T-helper 2 cell treated with Interferon-gamma antibody and Interleukin-4, amounts not matched to agents 5 μg/mL and 100 μg/mL, for 36 hours (primary cell): ENCODE results near the gene PPIH.
"Not testable (repeated sequence)": the region's sequence is repeated elsewhere in the genome, so short reads cannot be mapped to it uniquely, and the experiment has no call there.

ENCODE experiments used
- DNase-seq: peaks from one replicate; pipeline ENCODE4 v3.0.0; 2021; ENCODE audit warnings: low spot score
- H3K27ac Mint-ChIP-seq: one replicate; pipeline ENCODE4 v1.8.0; 2021; ENCODE audit warnings: mild to moderate bottlenecking, mixed read lengths
- H3K27me3 Mint-ChIP-seq: one replicate; pipeline ENCODE4 v1.8.0; 2021; ENCODE audit warnings: low read depth, mixed read lengths
- H3K36me3 Mint-ChIP-seq: one replicate; pipeline ENCODE4 v1.8.0; 2021; ENCODE audit warnings: low read depth, mixed read lengths
- H3K4me1 Mint-ChIP-seq: one replicate; pipeline ENCODE4 v1.8.0; 2021; ENCODE audit warnings: low read depth, mixed read lengths
- H3K4me3 Mint-ChIP-seq: one replicate; pipeline ENCODE4 v1.8.0; 2022; ENCODE audit warnings: mild to moderate bottlenecking, moderate library complexity, mixed read lengths
- H3K9me3 Mint-ChIP-seq: one replicate; pipeline ENCODE4 v1.8.0; 2021; ENCODE audit warnings: mixed read lengths

PPIH gene

DNA sequence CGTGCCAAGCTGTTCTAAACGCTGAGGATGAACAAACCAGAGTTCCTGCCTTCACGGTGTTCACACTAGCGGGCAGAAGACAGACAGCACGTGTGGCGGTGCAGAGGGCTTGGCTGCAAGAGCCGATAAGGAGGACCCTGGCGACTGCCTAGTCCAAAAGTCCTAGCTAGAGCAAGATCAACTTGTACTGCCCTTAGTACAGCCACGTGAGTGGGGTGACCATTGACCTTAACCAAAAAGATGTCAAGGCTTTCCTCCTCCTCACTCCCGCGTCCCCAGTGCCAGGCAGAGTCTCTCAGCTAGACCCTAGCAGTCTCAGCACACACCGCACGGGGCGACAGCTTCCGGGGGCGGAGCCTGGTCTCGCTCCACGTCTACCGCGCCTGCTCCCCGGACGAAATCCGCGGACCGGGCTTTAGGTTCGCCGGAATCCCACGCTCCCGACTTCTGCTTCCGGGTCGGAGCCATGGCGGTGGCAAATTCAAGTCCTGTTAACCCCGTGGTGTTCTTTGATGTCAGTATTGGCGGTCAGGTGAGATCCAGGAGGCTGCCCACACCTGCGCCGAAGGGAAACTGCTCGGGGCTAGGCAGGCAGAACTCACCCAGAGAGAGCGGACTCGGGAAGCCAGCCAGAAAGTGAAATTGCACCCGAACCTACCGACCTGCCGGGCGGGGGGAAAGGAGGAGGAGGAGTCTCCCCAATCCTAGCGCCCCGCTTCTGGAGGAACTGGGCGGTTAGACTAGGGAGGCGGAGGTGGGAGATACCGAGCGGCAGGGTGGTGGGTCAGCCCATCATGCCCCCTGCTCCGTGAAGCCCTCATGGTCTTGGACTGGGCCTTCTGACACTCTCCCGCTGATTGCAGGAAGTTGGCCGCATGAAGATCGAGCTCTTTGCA lies at the start of gene PPIH:
Gene PPIH (plus strand): TSS at position 443 of the 896 bp plus-strand sequence. CDS start 24 bp downstream, at position 467.
- Mint-ChIP-seq H3K9me3 (no peaks in the 10 kb centered on the region), H3K27ac (peak within 1 kb of the TSS; percentile 96), H3K27me3 (peaks cover 3% of the 10 kb centered on the region), H3K4me3 (peak within 1 kb of the TSS; percentile 94), H3K4me1 (peaks cover 38% of the 10 kb centered on the region), H3K36me3 (peaks cover 23% of the 10 kb centered on the region)
- DNase-seq: peak; percentile 95

DNA sequence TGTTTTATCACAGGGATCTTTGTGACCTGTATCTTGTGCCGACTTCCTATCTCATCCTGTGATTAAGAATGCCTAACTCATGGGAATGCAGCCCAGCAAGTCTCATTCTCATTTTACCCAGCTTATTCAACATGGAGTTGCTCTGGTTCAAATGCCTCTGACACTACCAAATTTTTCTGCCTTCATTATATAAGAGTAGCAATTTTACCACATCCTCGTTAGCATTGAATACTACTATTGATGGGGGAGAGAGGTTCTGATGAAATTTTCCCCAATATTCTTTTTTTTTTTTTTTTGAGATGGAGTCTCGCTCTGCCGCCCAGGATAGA lies 44.5 kb upstream of the PPIH start:
- no peak for DNase-seq
- Mint-ChIP-seq H3K4me1 (no peaks in the 10 kb centered on the region), H3K4me3 (no peak overlapping the region), H3K9me3 (no peaks in the 10 kb centered on the region), H3K27ac (no peak overlapping the region), H3K27me3 (no peaks in the 10 kb centered on the region), H3K36me3 (no peaks in the 10 kb centered on the region)

DNA sequence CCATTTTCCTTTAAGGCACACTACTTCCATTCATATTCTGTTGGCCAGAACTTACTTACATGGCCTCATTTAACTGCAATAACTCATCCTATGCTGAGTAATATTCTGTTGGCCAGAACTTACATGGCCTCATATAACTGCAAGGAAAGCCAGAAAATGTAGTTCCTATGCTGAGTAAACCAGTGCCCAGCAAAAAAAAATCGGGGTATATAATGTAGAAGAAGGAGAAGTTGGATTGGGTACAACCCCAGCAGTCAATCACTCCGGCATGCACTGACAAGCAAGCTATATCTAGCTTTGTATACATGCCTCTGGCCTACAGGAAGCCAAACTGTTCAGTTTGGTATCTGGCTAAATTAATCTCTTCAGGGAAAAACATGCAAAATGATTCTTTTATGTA lies 39.4 kb upstream of the PPIH start:
- Mint-ChIP-seq H3K4me1 (no peaks in the 10 kb centered on the region), H3K27me3 (peaks cover 15% of the 10 kb centered on the region), H3K9me3 (no peaks in the 10 kb centered on the region), H3K36me3 (no peaks in the 10 kb centered on the region), H3K4me3 (no peak overlapping the region), H3K27ac (no peak overlapping the region)
- no peak for DNase-seq

DNA sequence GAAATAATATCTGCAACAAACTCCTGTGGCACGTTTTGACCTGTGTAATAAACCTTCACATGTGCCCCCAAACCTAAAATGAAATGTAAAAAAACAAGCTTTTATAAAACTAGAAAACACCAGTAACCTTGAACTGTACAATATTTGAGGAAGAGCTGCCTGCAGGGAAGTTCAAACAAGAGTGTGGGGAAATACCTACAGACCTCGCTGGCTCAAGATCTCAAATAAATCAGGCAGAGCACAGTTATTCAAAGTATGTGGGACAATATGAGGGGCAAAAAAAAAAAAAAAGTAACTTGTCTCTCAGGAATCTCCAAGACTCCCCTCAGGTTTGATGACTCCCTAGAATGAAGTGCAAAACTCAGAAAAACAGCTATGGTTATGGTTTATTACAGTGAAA lies 37.9 kb upstream of the PPIH start:
- DNase-seq: no peak
- Mint-ChIP-seq H3K4me1 (no peaks in the 10 kb centered on the region), H3K27me3 (peaks cover 21% of the 10 kb centered on the region), H3K9me3 (no peaks in the 10 kb centered on the region), H3K27ac (no peak overlapping the region), H3K4me3 (no peak overlapping the region), H3K36me3 (no peaks in the 10 kb centered on the region)

DNA sequence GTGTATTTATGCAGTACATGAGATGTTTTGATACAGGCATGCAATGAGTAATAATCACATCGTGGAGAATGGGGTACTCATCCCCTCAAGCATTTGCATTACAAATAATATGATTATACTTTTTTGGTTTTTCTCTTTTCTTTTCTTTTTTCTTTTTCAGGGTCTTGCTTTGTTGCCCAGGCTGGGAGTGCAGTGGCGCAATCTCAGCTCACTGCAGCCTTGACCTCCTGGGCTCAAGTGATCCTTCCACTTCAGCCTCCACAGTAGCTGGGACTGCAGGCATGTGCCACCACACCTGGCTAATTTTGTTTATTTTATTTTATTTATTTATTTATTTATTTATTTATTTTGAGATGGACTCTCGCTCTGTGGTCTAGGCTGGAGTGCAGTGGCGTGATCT lies 37.0 kb upstream of the PPIH start:
- not testable (repeated sequence) for H3K4me3 Mint-ChIP-seq, H3K36me3 Mint-ChIP-seq, H3K9me3 Mint-ChIP-seq, H3K27ac Mint-ChIP-seq, DNase-seq, H3K4me1 Mint-ChIP-seq
- peaks cover 21% of the 10 kb centered on the region for H3K27me3 Mint-ChIP-seq

DNA sequence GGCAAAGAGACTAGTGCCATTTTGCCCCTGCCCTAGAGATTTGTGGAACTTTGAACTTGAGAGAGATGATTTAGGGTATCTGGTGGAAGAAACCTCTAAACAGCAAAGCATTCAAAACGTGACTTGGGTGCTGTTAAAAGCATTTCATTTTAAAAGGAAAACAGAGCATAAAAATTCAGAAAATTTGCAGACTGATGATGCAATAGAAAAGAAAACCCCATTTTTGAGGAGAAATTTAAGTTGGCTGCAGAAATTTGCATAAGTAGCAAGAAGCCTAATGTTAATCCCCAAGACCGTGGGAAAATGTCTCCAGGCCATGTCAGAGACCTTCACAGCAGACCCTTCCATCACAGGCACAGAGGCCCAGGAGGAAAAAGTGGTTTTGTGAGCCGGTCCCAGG lies 31.0 kb upstream of the PPIH start:
- not testable (repeated sequence) for H3K4me3 Mint-ChIP-seq, DNase-seq, H3K36me3 Mint-ChIP-seq, H3K4me1 Mint-ChIP-seq, H3K27ac Mint-ChIP-seq, H3K9me3 Mint-ChIP-seq
- H3K27me3 Mint-ChIP-seq: peaks cover 13% of the 10 kb centered on the region

DNA sequence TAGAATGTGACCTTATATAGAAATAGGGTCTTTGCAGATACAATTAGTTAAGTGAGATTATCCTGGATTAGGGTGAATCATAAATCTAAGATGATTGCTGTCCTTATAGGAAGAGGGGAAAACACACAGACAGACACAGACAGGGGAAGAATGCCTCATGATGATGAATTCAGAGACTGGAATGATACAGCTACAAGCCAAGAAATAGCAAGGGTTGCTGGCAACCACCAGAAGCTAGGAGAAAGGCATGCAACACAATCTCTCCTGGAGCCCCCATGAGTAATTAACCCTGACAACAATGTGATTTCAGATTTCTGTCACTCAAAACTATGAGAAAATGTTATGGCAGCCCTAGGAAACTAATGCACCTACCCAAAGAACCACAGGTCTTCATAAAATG lies 19.1 kb upstream of the PPIH start:
- DNase-seq: no peak
- H3K4me3 Mint-ChIP-seq: no peak overlapping the region
- no peaks in the 10 kb centered on the region for H3K36me3 Mint-ChIP-seq
- no peaks in the 10 kb centered on the region for H3K4me1 Mint-ChIP-seq
- H3K9me3 Mint-ChIP-seq: no peaks in the 10 kb centered on the region
- peaks cover 6% of the 10 kb centered on the region for H3K27me3 Mint-ChIP-seq
- H3K27ac Mint-ChIP-seq: no peak overlapping the region

DNA sequence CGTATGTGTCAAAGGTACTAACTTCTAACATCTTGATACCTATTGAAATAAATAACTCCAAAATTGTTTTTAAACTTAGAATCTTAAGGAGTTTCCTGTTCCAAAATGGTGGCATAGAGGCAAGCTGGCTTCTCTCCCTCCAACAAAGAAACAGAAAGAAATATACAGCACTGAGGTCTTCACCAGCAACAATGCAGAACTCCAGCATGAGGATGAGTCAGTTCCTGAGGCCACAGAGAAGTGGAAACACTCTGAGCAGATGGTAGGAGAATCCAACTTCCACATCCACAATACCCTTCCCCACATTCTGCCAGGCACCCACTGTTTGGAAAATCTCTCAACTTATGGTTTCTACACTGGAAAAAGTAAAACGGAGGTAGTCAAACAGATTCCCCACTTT lies 12.2 kb upstream of the PPIH start:
- H3K27ac Mint-ChIP-seq: no peak overlapping the region
- no peaks in the 10 kb centered on the region for H3K9me3 Mint-ChIP-seq
- no peaks in the 10 kb centered on the region for H3K4me1 Mint-ChIP-seq
- H3K36me3 Mint-ChIP-seq: no peaks in the 10 kb centered on the region
- H3K4me3 Mint-ChIP-seq: no peak overlapping the region
- H3K27me3 Mint-ChIP-seq: peaks cover 12% of the 10 kb centered on the region
- DNase-seq: no peak

DNA sequence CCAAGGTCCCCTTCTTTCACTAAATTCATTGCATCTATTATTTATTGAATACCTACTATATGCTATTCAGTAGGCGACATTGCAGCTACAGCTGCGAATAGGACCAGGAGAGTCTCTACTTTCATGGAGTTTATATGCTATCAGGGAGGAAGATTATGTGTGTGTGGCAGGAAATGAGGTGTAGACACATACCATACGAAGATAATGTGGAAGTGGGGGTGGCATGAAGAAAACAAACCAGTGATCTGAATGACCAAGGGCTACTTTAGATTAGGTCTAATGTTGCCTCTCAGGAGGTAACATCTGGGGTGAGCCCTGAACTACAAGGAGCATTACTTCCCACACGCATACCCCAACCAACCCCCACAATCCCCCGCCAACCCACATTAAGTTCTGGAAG lies 1.0 kb upstream of the PPIH start:
- peaks cover 38% of the 10 kb centered on the region for H3K4me1 Mint-ChIP-seq
- no peak for DNase-seq
- H3K27me3 Mint-ChIP-seq: peaks cover 6% of the 10 kb centered on the region
- peak overlapping the region; percentile 94 for H3K4me3 Mint-ChIP-seq
- peak overlapping the region; percentile 96 for H3K27ac Mint-ChIP-seq
- no peaks in the 10 kb centered on the region for H3K9me3 Mint-ChIP-seq
- H3K36me3 Mint-ChIP-seq: peaks cover 20% of the 10 kb centered on the region

DNA sequence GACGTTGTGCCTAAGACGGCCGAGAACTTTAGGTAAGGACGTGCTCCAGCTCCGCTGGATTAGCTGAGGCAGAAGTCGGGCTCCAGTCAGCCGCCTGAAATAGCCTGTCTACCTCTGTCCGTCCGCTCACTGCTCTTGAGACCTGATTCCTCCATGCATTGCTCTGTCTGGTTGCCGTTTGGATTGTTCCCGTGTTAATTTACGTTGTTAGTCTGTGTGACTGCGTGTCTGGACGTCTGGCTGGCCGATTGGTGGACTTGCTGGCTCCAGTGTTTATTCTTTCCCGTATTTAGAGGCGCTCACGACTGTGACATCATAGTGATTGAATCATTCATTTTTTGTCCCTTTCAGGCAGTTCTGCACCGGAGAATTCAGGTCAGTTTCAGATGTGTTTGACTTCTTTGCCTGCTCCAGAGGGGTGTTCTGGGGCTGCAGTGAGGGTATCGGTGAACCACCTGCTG lies 684 bp downstream of the PPIH start:
- H3K4me3 Mint-ChIP-seq: peak overlapping the region; percentile 94
- peaks cover 26% of the 10 kb centered on the region for H3K36me3 Mint-ChIP-seq
- no peak for DNase-seq

DNA sequence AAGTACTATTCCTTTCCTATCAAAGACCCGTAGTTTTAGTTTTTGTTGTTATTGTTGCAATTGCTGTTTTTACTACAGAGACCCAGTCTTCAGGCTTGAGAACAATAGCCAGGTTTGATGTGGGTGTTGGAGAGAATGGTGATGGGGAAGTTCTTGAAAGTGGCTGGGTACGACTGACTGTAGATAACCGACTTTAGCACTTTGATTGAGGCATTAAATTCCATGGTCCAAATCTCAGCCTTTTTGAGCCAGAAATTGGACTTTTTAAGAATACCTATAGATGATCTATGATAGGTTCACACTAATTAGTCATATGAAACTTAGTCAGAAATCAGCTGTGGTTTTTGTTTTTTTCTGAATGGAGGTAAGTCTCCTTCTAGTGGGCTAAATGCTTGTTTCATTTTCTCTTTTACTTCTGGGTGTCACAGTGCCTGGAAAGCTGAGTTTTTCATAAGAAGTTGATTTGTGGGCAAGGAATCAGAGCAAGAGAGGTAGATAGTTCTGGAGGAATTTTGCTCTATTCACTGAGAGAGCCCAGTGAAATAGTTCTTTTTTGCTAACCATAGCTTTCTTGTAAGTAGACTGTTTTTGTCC lies 2.8 kb downstream of the PPIH start:
- peak overlapping the region; percentile 91 for H3K27ac Mint-ChIP-seq
- no peak for DNase-seq
- H3K9me3 Mint-ChIP-seq: no peaks in the 10 kb centered on the region
- peak overlapping the region; percentile 62 for H3K4me3 Mint-ChIP-seq
- peaks cover 32% of the 10 kb centered on the region for H3K36me3 Mint-ChIP-seq
- no peaks in the 10 kb centered on the region for H3K27me3 Mint-ChIP-seq
- H3K4me1 Mint-ChIP-seq: peaks cover 38% of the 10 kb centered on the region

More for the DNA sequence above, 684 bp downstream of the PPIH start:
- H3K9me3 Mint-ChIP-seq: no peaks in the 10 kb centered on the region
- peaks cover 38% of the 10 kb centered on the region for H3K4me1 Mint-ChIP-seq
- no peaks in the 10 kb centered on the region for H3K27me3 Mint-ChIP-seq
- peak overlapping the region; percentile 96 for H3K27ac Mint-ChIP-seq

DNA sequence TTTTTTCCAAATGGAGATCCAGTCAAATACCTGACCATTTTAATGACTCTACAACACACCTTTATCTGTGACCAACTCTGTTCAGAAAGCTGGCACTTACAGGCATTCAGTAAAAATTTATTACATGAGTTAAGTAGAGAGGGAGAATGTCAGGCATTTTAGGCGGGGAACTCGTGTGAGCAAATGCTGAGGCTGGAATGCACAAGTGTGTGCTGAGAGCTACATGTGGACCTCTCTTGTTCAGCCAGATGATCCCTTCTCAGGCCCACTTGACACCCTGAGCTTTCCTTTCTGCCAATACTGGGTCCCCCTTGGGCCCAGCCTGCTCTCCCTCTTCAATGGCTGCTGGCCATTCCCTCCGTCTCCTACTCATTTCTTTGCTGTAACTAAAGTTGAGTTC lies 11.7 kb downstream of the PPIH start:
- Mint-ChIP-seq H3K36me3 (peaks cover 49% of the 10 kb centered on the region), H3K4me1 (peaks cover 2% of the 10 kb centered on the region), H3K4me3 (no peak overlapping the region), H3K9me3 (no peaks in the 10 kb centered on the region), H3K27me3 (no peaks in the 10 kb centered on the region), H3K27ac (no peak overlapping the region)
- DNase-seq: no peak

DNA sequence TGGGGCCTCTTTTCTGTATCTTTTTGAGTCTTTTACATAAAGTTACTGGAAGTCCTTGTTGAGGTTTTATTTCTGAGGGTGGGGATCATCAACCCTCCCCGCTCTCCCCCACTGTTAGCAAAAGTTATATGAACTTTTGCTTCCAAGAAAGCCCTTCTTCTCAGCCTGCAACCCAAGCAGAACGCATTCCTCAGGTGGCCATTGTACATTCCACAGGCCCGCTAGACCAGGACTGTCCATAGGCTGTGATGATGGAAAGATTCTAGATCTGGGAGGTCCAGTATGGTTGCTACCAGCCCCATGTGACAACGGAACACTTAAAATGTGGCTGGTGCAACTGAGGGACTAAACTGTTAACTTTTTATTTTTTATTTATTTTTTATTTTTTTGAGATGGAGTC lies 12.2 kb downstream of the PPIH start:
- H3K36me3 Mint-ChIP-seq: peaks cover 53% of the 10 kb centered on the region

DNA sequence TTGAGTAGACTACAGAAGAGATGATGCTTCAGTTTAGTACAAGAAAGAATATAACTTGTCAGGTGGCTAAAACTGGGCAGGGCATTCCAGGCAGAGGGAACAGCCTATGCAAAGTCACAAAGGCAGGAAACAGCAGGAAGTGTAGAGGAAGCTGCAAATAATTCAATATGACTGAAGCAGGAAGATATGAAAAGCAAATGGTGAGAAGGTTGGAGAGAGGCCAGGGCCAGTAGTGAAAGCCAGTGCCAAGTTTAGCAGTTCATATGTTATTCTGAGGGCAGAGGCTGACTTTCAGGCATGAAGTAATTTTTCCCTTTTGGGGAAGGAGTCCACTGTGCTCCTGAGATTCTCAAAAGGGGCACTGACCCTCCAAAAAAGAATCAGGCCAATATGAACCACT lies 16.0 kb downstream of the PPIH start:
- H3K36me3 Mint-ChIP-seq: peaks cover 40% of the 10 kb centered on the region

More for the DNA sequence above, 12.2 kb downstream of the PPIH start:
- no peaks in the 10 kb centered on the region for H3K9me3 Mint-ChIP-seq
- no peak overlapping the region for H3K4me3 Mint-ChIP-seq
- DNase-seq: no peak
- H3K4me1 Mint-ChIP-seq: peaks cover 2% of the 10 kb centered on the region
- no peak overlapping the region for H3K27ac Mint-ChIP-seq
- H3K27me3 Mint-ChIP-seq: no peaks in the 10 kb centered on the region

More for the DNA sequence above, 16.0 kb downstream of the PPIH start:
- DNase-seq: no peak
- H3K4me3 Mint-ChIP-seq: no peak overlapping the region
- H3K9me3 Mint-ChIP-seq: no peaks in the 10 kb centered on the region
- peaks cover 5% of the 10 kb centered on the region for H3K4me1 Mint-ChIP-seq
- no peak overlapping the region for H3K27ac Mint-ChIP-seq
- no peaks in the 10 kb centered on the region for H3K27me3 Mint-ChIP-seq
